Epidermal melanocyte (primary cell): ENCODE results near the gene OSBPL1A.

Experiments used
- DNase-seq: peaks from one replicate; pipeline ENCODE4 v3.0.0; 2011; ENCODE audit warnings: low spot score; ENCODE audit not compliant: insufficient read length

OSBPL1A gene

GRCh38 chr18:24268784-24269550 is 128.7 kb downstream of the OSBPL1A start:
- no peak for DNase-seq

- no peak for DNase-seq
Observed at GRCh38 chr18:24267878-24268277, 129.7 kb downstream of the OSBPL1A start.

- no peak for DNase-seq
Observed at GRCh38 chr18:24266131-24266530, 131.5 kb downstream of the OSBPL1A start.

- DNase-seq: no peak
Observed at GRCh38 chr18:24265502-24266064, 132.0 kb downstream of the OSBPL1A start.

- no peak for DNase-seq
Observed at GRCh38 chr18:24263050-24263449, 134.6 kb downstream of the OSBPL1A start.

DNA sequence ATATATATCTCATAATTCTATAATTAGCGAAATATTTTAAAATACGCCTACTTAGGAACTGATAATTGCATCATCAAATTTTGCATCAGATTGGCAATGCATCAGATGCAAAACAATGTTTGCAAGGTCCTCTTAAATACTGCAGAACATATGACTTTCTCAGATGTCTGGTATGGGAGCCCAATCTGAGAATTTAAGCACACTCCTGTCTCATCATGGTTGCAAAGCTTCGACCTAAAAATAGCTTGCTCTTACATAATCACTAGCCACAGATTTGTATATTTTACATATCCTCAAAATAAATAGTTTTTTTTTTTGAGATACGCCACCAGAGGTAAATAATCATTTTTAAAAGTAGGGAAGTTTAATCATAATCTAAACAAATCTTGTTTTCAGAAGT is 135.5 kb downstream of the OSBPL1A start:
- no peak for DNase-seq

DNA sequence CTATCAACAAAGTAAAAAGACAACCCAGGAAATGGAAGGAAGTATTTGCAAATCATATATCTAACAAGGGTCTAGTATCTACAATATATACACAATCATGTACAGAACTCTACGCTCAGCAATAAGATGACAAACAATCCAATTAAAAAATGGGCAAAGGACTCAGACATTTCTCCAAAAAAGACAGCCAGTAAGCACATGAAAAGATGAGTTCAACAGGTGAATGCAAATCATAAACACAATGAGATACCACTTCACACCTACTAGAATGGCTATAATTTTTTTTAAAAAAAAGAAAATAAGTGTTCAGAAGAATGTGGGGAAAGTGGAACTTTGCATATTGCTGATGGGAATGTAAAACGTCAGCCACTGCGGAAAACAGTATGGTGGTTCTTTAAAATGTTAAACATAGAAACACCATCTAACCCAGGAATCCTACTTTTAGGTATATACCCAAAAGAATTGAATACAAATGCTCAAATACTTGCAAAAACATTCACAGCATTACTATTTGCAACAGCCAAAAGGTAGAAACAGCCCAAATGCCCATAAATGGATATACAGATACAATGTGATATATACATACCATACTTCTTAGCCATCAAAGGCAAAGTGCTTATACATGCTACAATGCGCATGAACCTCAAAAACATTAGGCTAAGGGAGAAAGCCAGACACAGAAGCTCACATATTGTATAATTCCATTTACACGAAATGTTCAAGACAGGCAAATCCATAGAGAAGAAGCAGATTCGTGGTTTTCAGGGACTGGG is 137.6 kb downstream of the OSBPL1A start:
- no peak for DNase-seq

- no peak for DNase-seq
Observed at GRCh38 chr18:24254071-24254470, 143.6 kb downstream of the OSBPL1A start.

- no peak for DNase-seq
Observed at GRCh38 chr18:24249716-24250115, 147.9 kb downstream of the OSBPL1A start.

GRCh38 chr18:24248359-24248758 is 149.3 kb downstream of the OSBPL1A start:
- DNase-seq: no peak

GRCh38 chr18:24246143-24246542 is 151.5 kb downstream of the OSBPL1A start:
- DNase-seq: no peak

DNA sequence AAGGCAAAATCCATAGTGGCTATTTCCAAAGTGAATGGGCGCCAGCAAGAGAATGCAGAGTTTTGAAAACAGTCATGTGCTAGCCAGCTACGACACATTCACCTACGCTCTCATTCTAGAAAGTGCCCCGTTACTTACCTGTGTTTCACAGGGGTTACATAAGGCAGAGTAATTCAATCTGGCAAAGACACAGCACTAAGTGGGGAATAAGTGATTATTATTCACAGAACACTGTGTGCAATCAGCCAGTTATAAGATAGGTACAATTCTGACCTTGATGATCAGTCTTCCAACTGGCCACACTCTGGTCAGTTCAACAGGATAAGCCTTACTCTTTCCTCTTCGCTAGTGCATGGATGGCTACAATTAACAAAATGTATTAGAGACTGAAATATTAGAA is 152.9 kb downstream of the OSBPL1A start:
- no peak for DNase-seq

GRCh38 chr18:24243677-24244076 is 153.9 kb downstream of the OSBPL1A start:
- DNase-seq: no peak

GRCh38 chr18:24239341-24239740 is 158.3 kb downstream of the OSBPL1A start:
- DNase-seq: no peak

GRCh38 chr18:24238387-24238786 is 159.2 kb downstream of the OSBPL1A start:
- no peak for DNase-seq

DNA sequence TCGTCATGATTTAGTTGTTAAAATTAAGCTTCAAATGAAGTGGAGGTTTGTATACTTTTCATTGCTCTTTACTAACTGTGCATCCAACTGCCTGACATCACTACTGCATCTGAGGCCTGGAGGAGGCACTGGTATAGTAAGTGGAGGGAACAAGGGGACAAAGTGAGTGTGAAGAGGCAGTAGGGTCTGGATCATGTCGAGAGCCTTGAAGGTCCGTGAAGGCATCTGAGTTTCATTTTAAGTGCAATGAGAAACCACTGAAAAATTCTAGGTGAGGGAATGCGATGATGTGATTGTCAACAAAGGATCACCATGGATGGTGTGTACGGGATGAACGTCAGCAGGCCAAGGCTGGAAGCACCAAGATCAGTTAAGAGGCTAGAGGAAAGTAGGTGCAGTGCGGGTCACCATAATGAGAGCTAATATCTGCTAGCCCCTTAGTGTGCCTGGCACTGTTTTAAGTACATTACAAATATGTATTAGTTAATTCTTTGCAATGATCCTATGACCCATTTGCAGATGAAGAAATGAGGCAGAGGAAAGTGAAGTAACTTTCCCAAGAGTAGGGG is 162.7 kb downstream of the OSBPL1A start:
- no peak for DNase-seq

- no peak for DNase-seq
Observed at GRCh38 chr18:24234330-24234729, 163.3 kb downstream of the OSBPL1A start.

DNA sequence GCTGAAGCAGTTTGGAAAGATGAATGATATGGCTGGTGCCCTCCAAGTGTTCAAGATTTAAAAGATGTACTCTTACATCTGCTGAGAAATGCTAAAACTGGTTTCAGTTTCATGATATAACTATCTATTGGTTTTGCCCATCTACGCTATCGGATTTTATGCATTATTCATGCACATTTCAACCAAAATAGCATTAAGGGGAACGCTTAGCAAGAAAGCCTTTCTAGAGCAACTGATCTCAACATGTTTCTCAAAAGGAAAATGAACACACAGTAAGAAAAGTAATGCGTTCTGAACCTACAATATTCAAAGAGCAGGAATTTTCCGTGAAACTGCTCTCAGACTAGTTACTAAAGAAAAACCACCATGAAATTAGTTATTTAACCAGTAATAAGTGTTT is 164.8 kb downstream of the OSBPL1A start:
- DNase-seq: no peak

DNA sequence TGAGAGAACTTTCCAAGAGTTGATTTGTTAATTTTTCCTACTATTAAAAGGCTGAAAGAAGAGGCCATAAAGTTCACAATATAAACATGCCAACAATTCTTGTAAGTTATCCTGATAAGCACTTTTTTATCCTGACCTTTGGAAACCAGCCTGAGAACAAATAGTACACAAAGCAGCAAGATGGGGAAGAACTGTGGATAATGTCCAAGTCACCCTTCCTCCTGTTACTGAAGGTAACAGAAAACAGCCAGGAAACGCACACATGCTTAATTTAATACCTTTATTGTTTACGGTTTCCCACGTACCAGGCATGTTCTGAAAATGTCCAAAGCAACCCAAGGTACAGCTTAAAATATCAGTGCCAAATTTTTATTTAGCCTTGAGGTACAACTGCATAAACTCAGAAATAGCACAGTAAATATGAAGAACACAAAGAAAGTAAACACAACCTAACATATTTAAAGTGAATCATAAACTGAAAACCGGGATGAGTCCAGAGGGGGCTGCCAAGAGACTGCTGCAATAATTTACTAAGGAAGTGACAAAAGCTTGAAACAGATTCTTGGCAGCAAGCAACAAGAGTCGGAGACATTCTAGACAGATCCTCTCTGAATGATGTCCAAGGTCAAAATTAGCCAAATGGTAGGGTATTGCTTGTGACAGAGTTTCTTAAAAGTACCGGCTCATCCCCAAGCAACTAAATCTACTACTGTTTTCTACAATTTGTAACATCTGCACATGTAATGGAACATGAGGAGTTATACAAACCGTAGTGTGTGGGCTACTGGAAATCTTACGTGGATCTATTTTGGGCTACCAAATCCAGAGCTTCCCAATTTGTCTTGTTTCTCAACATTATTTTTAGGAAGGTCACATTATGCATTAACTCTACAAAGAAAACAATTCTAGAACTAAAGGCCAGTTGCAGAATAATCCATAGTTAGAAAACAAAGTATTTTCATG is 165.6 kb downstream of the OSBPL1A start:
- no peak for DNase-seq

DNA sequence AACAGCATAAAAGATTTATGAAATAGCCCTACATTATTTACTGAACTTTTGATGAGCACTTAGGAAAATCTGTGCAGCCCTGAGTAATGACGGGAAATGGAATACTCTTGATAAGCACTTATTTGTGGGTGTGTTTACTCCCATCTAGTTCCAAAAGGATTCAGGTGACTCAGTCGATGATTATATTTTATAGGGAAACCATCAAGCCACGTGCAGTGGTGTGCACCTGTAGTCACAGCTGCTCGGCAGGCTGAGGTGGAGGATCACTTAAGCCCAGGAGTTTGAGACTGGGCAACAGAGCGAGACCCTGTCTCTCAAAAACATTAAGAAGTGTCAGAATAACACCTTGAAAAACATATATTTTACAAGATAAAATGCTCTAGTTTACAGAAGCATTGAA is 166.9 kb downstream of the OSBPL1A start:
- no peak for DNase-seq

GRCh38 chr18:24228667-24229041 is 169.0 kb downstream of the OSBPL1A start:
- no peak for DNase-seq
